ENCODE measurements around the gene LY6G5C.

- TF ChIP-seq, protein P1, sequence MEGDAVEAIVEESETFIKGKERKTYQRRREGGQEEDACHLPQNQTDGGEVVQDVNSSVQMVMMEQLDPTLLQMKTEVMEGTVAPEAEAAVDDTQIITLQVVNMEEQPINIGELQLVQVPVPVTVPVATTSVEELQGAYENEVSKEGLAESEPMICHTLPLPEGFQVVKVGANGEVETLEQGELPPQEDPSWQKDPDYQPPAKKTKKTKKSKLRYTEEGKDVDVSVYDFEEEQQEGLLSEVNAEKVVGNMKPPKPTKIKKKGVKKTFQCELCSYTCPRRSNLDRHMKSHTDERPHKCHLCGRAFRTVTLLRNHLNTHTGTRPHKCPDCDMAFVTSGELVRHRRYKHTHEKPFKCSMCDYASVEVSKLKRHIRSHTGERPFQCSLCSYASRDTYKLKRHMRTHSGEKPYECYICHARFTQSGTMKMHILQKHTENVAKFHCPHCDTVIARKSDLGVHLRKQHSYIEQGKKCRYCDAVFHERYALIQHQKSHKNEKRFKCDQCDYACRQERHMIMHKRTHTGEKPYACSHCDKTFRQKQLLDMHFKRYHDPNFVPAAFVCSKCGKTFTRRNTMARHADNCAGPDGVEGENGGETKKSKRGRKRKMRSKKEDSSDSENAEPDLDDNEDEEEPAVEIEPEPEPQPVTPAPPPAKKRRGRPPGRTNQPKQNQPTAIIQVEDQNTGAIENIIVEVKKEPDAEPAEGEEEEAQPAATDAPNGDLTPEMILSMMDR (IDR thresholded peaks at IDR 0.05) = no peak
- TF ChIP-seq POLR2A (IDR thresholded peaks at IDR 0.05) = no peak
These were observed 47.1 kb upstream of the LY6G5C start for GRCh38 chr6:31727717-31728671.
